ENCODE measurements around the gene SFTPD.
"Not testable (repeated sequence)": the region's sequence is repeated elsewhere in the genome, so short reads cannot be mapped to it uniquely, and the experiment has no call there.

- TF ChIP-seq CTCF (IDR thresholded peaks at IDR 0.05; ENCODE audit: insufficient read depth, low read length); SPI1 (IDR thresholded peaks at IDR 0.05; ENCODE audit: borderline replicate concordance, low read depth); POLR2AphosphoS5 (IDR thresholded peaks at IDR 0.05; ENCODE audit: low read depth): not testable (repeated sequence)
- TF ChIP-seq, protein P1, sequence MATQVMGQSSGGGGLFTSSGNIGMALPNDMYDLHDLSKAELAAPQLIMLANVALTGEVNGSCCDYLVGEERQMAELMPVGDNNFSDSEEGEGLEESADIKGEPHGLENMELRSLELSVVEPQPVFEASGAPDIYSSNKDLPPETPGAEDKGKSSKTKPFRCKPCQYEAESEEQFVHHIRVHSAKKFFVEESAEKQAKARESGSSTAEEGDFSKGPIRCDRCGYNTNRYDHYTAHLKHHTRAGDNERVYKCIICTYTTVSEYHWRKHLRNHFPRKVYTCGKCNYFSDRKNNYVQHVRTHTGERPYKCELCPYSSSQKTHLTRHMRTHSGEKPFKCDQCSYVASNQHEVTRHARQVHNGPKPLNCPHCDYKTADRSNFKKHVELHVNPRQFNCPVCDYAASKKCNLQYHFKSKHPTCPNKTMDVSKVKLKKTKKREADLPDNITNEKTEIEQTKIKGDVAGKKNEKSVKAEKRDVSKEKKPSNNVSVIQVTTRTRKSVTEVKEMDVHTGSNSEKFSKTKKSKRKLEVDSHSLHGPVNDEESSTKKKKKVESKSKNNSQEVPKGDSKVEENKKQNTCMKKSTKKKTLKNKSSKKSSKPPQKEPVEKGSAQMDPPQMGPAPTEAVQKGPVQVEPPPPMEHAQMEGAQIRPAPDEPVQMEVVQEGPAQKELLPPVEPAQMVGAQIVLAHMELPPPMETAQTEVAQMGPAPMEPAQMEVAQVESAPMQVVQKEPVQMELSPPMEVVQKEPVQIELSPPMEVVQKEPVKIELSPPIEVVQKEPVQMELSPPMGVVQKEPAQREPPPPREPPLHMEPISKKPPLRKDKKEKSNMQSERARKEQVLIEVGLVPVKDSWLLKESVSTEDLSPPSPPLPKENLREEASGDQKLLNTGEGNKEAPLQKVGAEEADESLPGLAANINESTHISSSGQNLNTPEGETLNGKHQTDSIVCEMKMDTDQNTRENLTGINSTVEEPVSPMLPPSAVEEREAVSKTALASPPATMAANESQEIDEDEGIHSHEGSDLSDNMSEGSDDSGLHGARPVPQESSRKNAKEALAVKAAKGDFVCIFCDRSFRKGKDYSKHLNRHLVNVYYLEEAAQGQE (IDR thresholded peaks at IDR 0.05; ENCODE audit: insufficient replicate concordance, low read depth): not testable (repeated sequence)
These were observed 56.0 kb downstream of the SFTPD start for GRCh38 chr10:79892896-79893295.

Data from HL-60 (cell line).